Smooth muscle cell (in vitro differentiated cells): ENCODE measurements around the gene DCHS2. TPM values are rescaled to one million over a fixed set of nuclear protein-coding genes. Genes with fewer than 3 reads are reported as not detected.
A peak's percentile ranks its signal among the peaks of the same experiment; 100 is the strongest.

Source experiments
- DNase-seq: peaks from one replicate; lab custom pipeline; 2025; ENCODE audit not compliant: unreplicated experiment; lab: John Stamatoyannopoulos, UW
- H2AFZ ChIP-seq: fragments of 200-600 bp; sonication (generic); 2 replicates; pipeline ENCODE4 v1.6.0; 2016; ENCODE audit warnings: antibody characterized with exemption, low read depth, mild to moderate bottlenecking
- H3F3A ChIP-seq: fragments of 200-600 bp; sonication (generic); 2 replicates; pipeline ENCODE4 v1.6.0; 2017; ENCODE audit warnings: antibody characterized with exemption, low read depth
- H3K27ac ChIP-seq: fragments of 200-600 bp; sonication (generic); 2 replicates; pipeline ENCODE4 v1.5.1; 2016; ENCODE audit warnings: low read depth, mild to moderate bottlenecking
- H3K27me3 ChIP-seq: fragments of 200-600 bp; sonication (generic); 2 replicates; pipeline ENCODE4 v1.6.1; 2016; ENCODE audit warnings: low read depth, mild to moderate bottlenecking
- H3K36me3 ChIP-seq: fragments of 200-600 bp; sonication (generic); 2 replicates; pipeline ENCODE4 v1.5.1; 2016; ENCODE audit warnings: low read depth
- H3K4me1 ChIP-seq: fragments of 200-600 bp; sonication (generic); 2 replicates; pipeline ENCODE4 v1.5.1; 2016; ENCODE audit warnings: low read depth
- H3K4me2 ChIP-seq: fragments of 200-600 bp; sonication (generic); 2 replicates; pipeline ENCODE4 v1.6.0; 2016; ENCODE audit warnings: mild to moderate bottlenecking
- H3K4me3 ChIP-seq: fragments of 200-600 bp; sonication (generic); 2 replicates; pipeline ENCODE4 v1.5.1; 2016; ENCODE audit warnings: mild to moderate bottlenecking
- H3K79me2 ChIP-seq: fragments of 200-600 bp; sonication (generic); 2 replicates; pipeline ENCODE4 v1.6.0; 2016; ENCODE audit warnings: low read depth, mild to moderate bottlenecking
- H3K9ac ChIP-seq: fragments of 200-600 bp; sonication (generic); 2 replicates; pipeline ENCODE4 v1.6.0; 2016; ENCODE audit warnings: low read depth
- H3K9me3 ChIP-seq: fragments of 200-600 bp; sonication (generic); replicated peaks from 2 replicates; pipeline ENCODE4 v1.5.1; 2016; ENCODE audit warnings: low read depth
- H4K20me1 ChIP-seq: fragments of 200-600 bp; sonication (generic); 2 replicates; pipeline ENCODE4 v1.6.0; 2016; ENCODE audit warnings: low read depth
- CTCF ChIP-seq: fragments of 200-600 bp; sonication (generic); IDR thresholded peaks from 2 replicates; pipeline ENCODE4 v1.5.1; 2017; ENCODE audit warnings: borderline replicate concordance, mild to moderate bottlenecking, antibody characterized with exemption; ENCODE audit not compliant: insufficient read depth, poor library complexity, severe bottlenecking
- WGBS: methylation state at CpG from one replicate; pipeline ENCODE4 v1.1.7; 2016; ENCODE audit warnings: low lambda C conversion rate; 5-methylcytosine and 5-hydroxymethylcytosine counted together
- polyA plus RNA-seq: library from polyadenylated mRNA; unstranded; fragments of >200 nt; fragmentation: Nextera tagmentation; extraction: Ambion mirVana; gene quantifications from 2 replicates; pipeline ENCODE4 v1.2.1, GENCODE V29; 2016
- total RNA-seq: library from RNA; depleted of rRNA; stranded (reverse); fragments of >200 nt; gene quantifications from 2 replicates; pipeline ENCODE4 v1.2.3, GENCODE V29; 2014

The DCHS2 gene
- total and polyA plus RNA-seq, 2 experiments from 2014 or later = 0.45 to 1.3 TPM

DNA sequence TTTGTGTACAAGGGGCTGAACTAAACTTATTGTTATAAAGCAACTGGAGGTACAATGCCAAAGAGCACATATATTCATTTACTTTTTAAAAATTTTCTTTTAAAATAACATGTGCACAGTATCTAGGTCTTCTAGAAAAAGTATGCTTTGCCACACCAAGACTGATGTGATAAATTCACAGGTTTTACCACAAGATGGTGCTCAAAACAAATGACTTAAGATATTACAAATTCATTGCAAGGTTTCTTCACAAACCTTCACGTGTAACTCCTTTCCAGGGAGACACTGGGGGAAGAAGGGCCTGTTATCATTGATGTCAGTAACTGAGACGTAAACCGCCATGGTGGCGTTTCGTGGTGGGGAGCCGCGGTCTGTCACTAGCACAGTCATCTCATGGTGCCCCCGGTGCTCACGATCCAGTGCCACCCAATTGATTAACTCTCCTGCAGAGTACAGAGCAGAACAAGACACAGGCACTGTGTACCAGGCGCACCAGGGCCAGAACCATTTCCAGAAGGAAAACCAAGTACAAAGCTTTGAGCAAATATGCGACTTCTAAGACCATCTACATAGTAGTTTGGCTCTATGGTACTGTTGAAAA is 162.2 kb downstream of the DCHS2 start:
- Histone ChIP-seq H3K9me3 (no peaks in the 10 kb centered on the region), H3K4me1 (peaks cover 7% of the 10 kb centered on the region), H4K20me1 (no peaks in the 10 kb centered on the region), H3K27ac (no peak overlapping the region), H3K79me2 (no peaks in the 10 kb centered on the region), H3K4me2 (no peak overlapping the region), H2AFZ (no peak overlapping the region), H3K27me3 (peaks cover 30% of the 10 kb centered on the region), H3K9ac (no peak overlapping the region), H3F3A (no peaks in the 10 kb centered on the region), H3K36me3 (no peaks in the 10 kb centered on the region), H3K4me3 (no peak overlapping the region)
- 85% methylated on average over 11 of the region's 11 CpGs for WGBS
- peak; percentile 45 for TF ChIP-seq CTCF
- DNase-seq = no peak

GRCh38 chr4:154328030-154328429 is 163.6 kb downstream of the DCHS2 start:
- no peak overlapping the region for H3K9ac ChIP-seq
- TF ChIP-seq CTCF = no peak
- H4K20me1 ChIP-seq = no peaks in the 10 kb centered on the region
- 85% methylated on average over 1 of the region's 1 CpG for WGBS
- H2AFZ ChIP-seq = no peak overlapping the region
- H3K79me2 ChIP-seq = no peaks in the 10 kb centered on the region
- no peak overlapping the region for H3K27ac ChIP-seq
- H3K9me3 ChIP-seq = no peaks in the 10 kb centered on the region
- H3K27me3 ChIP-seq = peaks cover 28% of the 10 kb centered on the region
- no peaks in the 10 kb centered on the region for H3K36me3 ChIP-seq
- H3K4me1 ChIP-seq = peaks cover 7% of the 10 kb centered on the region
- H3K4me2 ChIP-seq = no peak overlapping the region
- no peak for DNase-seq
- no peak overlapping the region for H3K4me3 ChIP-seq
- no peaks in the 10 kb centered on the region for H3F3A ChIP-seq

DNA sequence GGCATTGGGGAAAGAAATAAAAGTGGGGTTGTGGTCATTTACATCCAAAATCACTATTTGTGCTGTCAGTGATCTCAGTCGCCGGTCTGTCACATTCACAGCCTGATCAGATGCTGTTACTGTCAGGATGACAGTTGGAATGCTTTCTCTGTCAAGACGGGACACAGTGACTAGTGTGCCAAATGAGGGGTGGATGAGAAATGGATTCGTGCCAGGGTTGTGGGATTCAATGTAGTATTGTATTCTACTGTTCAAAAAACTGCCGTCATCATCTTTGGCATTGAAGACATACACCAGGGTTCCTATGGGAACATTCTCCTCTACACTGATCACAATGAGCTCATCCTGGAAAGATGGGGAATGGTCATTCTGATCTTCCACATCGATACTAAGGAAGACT is 171.1 kb downstream of the DCHS2 start:
- H4K20me1 ChIP-seq = no peaks in the 10 kb centered on the region
- H3K27me3 ChIP-seq = no peaks in the 10 kb centered on the region
- no peak overlapping the region for H3K4me3 ChIP-seq
- no peaks in the 10 kb centered on the region for H3K4me1 ChIP-seq
- DNase-seq = no peak
- no peak overlapping the region for H3K27ac ChIP-seq
- no peak overlapping the region for H3K4me2 ChIP-seq
- no peaks in the 10 kb centered on the region for H3K36me3 ChIP-seq
- H3F3A ChIP-seq = no peaks in the 10 kb centered on the region
- H2AFZ ChIP-seq = no peak overlapping the region
- H3K9me3 ChIP-seq = peaks cover 4% of the 10 kb centered on the region
- no peak overlapping the region for H3K9ac ChIP-seq
- no peak for TF ChIP-seq CTCF
- WGBS = 81% methylated on average over 6 of the region's 6 CpGs
- no peaks in the 10 kb centered on the region for H3K79me2 ChIP-seq

- WGBS = 100% methylated on average over 1 of the region's 1 CpG
- no peaks in the 10 kb centered on the region for H3K27me3 ChIP-seq
Observed at GRCh38 chr4:154319736-154320135, 171.9 kb downstream of the DCHS2 start.

More at GRCh38 chr4:154319736-154320135, 171.9 kb downstream of the DCHS2 start:
- Histone ChIP-seq H3K27ac (no peak overlapping the region), H3K79me2 (no peaks in the 10 kb centered on the region), H3F3A (no peaks in the 10 kb centered on the region), H4K20me1 (no peaks in the 10 kb centered on the region), H2AFZ (no peak overlapping the region), H3K4me1 (no peaks in the 10 kb centered on the region), H3K36me3 (no peaks in the 10 kb centered on the region), H3K9me3 (peaks cover 4% of the 10 kb centered on the region), H3K9ac (no peak overlapping the region), H3K4me2 (no peak overlapping the region), H3K4me3 (no peak overlapping the region)
- DNase-seq = no peak
- no peak for TF ChIP-seq CTCF
